22Rv1 (cell line): ENCODE results near the gene ASXL3.

ENCODE experiments used
- CTCF ChIP-seq: fragments of 450-650 bp; IDR thresholded peaks from 2 replicates; pipeline ENCODE4 v1.5.1; 2017; ENCODE audit warnings: mild to moderate bottlenecking
- ZFX ChIP-seq: fragments of 450-650 bp; IDR thresholded peaks from 2 replicates; pipeline ENCODE4 v1.6.1; 2017; ENCODE audit warnings: antibody characterized with exemption, borderline replicate concordance

GRCh38 chr18:33666915-33667314 is 88.9 kb downstream of the ASXL3 start:
- TF ChIP-seq CTCF = no peak
- no peak for TF ChIP-seq ZFX
